Endothelial cell of umbilical vein (primary cell): ENCODE measurements around the gene TMPRSS9.

ENCODE experiments used
- EZH2 ChIP-seq: IDR thresholded peaks from 2 replicates; pipeline ENCODE4 v1.6.1; 2012; ENCODE audit warnings: borderline replicate concordance, low read depth, mild to moderate bottlenecking, moderate library complexity, low read length, inconsistent platforms; ENCODE audit not compliant: severe bottlenecking
- MYC ChIP-seq: IDR thresholded peaks from one replicate; pipeline ENCODE4 v1.6.1; 2011; ENCODE audit warnings: mild to moderate bottlenecking, low read depth, low read length
- POLR2A ChIP-seq: IDR thresholded peaks from 2 replicates; pipeline ENCODE4 v1.6.1; 2012; ENCODE audit warnings: low read depth, mild to moderate bottlenecking, control low read depth, low read length
- POLR2AphosphoS5 ChIP-seq: IDR thresholded peaks from 2 replicates; pipeline ENCODE4 v1.6.1; 2012; ENCODE audit warnings: low read depth, mild to moderate bottlenecking, control low read depth, low read length, moderate library complexity; ENCODE audit not compliant: insufficient read depth
- TF ChIP-seq, protein P1 (sequence below), 2 donors: IDR thresholded peaks; 1 replicate in 1 of 2; 2 replicates in 1 of 2; pipeline ENCODE4 v1.5.1; 2011; ENCODE audit warnings: low read length in 2 of 2, mild to moderate bottlenecking in 2 of 2, moderate library complexity in 2 of 2, control low read depth in 1 of 2, inconsistent platforms in 1 of 2, low read depth in 1 of 2; ENCODE audit not compliant: insufficient read depth in 1 of 2; ENCODE audit errors: extremely low read depth in 1 of 2
- TF ChIP-seq, protein P2 (sequence below): IDR thresholded peaks from 2 replicates; pipeline ENCODE4 v1.6.1; 2011; ENCODE audit not compliant: insufficient read depth, insufficient read length

DNA sequence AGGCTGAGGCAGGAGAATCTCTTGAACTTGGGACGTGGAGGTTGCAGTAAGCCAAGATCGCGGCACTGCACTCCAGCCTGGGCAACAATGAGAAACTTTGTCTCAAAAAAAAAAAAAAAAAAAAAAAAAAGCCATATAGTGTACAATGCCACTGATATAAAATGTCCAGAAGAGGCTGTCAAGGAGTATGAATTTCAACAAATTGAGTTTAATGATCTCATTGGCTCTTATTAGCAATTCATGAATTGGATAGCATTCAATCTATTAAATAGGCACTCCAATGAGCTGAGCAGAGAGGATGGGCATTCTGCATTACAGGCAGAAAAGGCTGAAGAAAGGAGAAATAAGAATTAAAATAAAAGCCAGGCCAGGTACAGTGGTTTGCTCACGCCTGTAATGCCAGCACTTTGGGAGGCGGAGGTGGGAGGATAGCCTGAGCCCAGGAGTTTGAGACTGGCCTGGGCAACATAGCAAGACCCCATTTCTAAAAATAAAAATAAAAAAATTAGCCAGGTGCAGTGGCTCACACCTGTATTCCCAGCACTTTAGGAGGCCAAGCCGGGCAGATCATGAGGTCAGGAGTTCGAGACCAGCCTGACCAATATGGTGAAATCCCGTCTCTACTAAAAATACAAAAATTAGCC, 97.5 kb downstream of the TMPRSS9 start:
- TF ChIP-seq, protein P1, sequence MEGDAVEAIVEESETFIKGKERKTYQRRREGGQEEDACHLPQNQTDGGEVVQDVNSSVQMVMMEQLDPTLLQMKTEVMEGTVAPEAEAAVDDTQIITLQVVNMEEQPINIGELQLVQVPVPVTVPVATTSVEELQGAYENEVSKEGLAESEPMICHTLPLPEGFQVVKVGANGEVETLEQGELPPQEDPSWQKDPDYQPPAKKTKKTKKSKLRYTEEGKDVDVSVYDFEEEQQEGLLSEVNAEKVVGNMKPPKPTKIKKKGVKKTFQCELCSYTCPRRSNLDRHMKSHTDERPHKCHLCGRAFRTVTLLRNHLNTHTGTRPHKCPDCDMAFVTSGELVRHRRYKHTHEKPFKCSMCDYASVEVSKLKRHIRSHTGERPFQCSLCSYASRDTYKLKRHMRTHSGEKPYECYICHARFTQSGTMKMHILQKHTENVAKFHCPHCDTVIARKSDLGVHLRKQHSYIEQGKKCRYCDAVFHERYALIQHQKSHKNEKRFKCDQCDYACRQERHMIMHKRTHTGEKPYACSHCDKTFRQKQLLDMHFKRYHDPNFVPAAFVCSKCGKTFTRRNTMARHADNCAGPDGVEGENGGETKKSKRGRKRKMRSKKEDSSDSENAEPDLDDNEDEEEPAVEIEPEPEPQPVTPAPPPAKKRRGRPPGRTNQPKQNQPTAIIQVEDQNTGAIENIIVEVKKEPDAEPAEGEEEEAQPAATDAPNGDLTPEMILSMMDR (IDR thresholded peaks at IDR 0.05; ENCODE audit: extremely low read depth in 1 of 2, insufficient read depth in 1 of 2, low read depth in 1 of 2, low read length in 2 of 2) = no peak
- TF ChIP-seq POLR2AphosphoS5 (no peak), POLR2A (no peak), EZH2 (no peak), MYC (no peak)
- TF ChIP-seq, protein P2, sequence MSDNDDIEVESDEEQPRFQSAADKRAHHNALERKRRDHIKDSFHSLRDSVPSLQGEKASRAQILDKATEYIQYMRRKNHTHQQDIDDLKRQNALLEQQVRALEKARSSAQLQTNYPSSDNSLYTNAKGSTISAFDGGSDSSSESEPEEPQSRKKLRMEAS = no peak
